GM12801 (cell line): ENCODE results near the gene KATNAL1.

ENCODE experiments used
- TF ChIP-seq, protein P1 (sequence below): IDR thresholded peaks from one replicate; pipeline ENCODE4 v1.5.1; 2011; ENCODE audit warnings: control low read depth; ENCODE audit not compliant: insufficient read length; ENCODE audit errors: extremely low read depth

The KATNAL1 gene

DNA sequence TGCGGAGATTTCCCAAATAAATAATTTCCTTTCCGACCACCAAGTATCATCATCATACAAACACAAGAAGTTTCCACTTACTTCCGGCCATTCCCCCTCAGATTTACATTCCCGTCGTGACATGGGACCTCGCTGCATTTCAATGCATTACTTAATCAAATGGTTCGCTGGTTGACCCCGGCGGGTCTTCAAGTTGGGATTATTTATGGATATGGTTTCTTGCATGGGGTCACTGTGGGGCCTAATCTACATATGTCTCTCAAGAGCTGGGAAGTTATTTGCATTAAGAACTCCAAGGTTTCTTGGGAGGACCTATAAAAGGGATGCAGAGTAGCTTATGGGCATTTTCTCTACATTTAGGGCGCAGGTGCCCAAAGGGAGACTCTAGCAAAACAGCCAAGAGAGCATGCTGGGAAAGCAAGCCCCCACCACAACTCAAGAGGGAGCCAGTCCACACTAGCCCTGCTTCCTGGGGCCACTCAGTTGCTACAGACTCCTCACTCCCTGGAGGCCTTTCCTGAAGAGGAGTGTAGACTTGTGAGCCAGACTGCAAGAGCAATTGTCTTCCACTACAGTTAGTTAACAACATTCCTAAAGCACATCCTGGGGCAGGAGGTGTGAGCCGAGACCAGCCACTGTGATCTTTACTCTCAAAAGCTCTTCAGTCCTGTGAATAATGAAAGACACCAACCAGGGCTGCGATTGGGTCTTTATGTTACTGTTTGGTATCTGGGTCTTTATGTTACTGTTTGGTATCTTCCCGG, 125.3 kb downstream of the KATNAL1 start:
- TF ChIP-seq, protein P1, sequence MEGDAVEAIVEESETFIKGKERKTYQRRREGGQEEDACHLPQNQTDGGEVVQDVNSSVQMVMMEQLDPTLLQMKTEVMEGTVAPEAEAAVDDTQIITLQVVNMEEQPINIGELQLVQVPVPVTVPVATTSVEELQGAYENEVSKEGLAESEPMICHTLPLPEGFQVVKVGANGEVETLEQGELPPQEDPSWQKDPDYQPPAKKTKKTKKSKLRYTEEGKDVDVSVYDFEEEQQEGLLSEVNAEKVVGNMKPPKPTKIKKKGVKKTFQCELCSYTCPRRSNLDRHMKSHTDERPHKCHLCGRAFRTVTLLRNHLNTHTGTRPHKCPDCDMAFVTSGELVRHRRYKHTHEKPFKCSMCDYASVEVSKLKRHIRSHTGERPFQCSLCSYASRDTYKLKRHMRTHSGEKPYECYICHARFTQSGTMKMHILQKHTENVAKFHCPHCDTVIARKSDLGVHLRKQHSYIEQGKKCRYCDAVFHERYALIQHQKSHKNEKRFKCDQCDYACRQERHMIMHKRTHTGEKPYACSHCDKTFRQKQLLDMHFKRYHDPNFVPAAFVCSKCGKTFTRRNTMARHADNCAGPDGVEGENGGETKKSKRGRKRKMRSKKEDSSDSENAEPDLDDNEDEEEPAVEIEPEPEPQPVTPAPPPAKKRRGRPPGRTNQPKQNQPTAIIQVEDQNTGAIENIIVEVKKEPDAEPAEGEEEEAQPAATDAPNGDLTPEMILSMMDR = no peak

- TF ChIP-seq, protein P1 = no peak
These were observed 127.6 kb downstream of the KATNAL1 start for GRCh38 chr13:30179597-30180276.

DNA sequence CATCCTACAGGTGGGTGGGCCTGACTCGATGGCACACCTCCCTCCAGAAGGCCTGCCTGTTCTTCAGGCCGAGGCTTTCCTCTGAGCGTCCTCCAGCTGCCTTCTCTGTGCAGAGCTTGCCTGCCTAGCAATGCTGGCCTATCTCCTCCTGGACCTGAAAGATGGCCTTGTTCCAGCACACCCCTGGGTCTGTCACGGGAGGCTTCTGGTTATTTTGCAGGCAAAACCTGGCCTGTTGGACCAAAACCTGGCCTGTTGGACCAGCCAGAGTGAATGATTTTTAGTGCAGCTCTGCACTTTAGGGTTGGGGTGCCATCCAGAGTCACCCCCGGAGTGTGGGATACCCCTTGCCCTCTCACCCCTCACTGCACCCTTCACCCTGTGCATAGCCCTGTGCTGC, 128.4 kb downstream of the KATNAL1 start:
- TF ChIP-seq, protein P1 = no peak

DNA sequence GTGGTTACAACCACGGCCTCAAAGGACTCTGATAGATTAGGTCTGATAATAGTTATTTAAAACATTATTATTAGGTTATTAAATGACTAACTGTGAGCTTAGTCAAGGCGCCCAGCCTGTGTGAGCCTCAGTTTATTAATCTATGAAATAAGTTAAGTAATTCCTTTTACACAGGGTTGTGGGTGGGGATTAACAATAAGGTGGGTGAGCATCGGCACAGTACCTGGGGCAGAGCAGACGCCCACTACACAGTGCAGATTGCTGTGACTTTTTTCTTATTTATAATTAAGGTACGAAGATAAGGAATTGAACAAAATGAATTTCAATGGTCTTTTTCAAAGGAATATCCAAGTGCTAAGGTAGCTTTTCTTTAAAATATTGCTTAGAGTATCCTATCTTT, 132.2 kb downstream of the KATNAL1 start:
- TF ChIP-seq, protein P1 = no peak

- TF ChIP-seq, protein P1 = no peak
These were observed 134.1 kb downstream of the KATNAL1 start for GRCh38 chr13:30173303-30173610.

DNA sequence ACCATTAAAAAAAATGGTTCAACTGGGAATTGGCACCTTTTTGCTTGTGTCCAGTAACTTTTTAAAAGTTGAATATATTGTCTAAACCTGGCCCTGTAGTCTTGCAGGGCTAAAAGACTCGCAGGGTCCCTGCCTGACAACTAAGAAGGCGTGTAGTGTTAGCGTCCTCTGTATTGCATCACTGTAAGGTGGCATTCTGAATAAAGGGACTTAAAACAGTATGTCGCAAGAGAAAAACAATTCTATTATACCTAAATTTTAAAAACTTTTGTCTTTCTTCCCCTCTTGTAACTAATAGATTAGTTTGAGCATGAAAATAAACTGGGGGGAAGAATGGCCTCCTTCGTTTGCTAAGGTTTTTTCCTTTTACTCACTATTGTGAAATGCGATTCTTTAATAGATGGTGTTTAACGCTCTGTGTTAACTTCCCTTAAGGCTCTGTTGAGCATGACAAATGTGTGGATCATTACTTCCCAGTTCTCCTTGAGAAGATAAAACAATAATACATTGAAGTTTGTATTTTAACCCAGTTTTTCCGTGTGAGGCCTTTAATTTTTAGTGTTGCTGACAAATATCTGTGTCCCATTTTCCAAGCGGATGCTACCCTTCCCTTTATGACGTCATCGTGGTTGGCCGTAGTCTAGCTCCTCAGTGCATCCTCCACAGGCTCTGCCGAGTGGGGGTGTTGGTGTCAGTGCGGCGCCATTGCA, 134.6 kb downstream of the KATNAL1 start:
- TF ChIP-seq, protein P1 = no peak

GRCh38 chr13:30170569-30170968, 136.8 kb downstream of the KATNAL1 start:
- TF ChIP-seq, protein P1 = no peak
